Esophagus muscularis mucosa (tissue), 4 donors: ENCODE data around the gene NADSYN1. TPM values are rescaled to one million over a fixed set of nuclear protein-coding genes. Genes with fewer than 3 reads are reported as not detected.
"Not testable (repeated sequence)": the region's sequence is repeated elsewhere in the genome, so short reads cannot be mapped to it uniquely, and the experiment has no call there.

ENCODE experiments used
- DNase-seq: peaks from one replicate; pipeline ENCODE4 v3.0.0-alpha.2; 2017; ENCODE audit errors: extremely low spot score
- H3K27ac ChIP-seq, 4 donors: fragments of 200-600 bp; sonication (generic); replicated peaks in 1 of 4; 1 replicate in 3 of 4; 2 replicates in 1 of 4; pipeline ENCODE4 v1.5.1; 2016 to 2019; ENCODE audit warnings: mild to moderate bottlenecking in 1 of 4
- H3K27me3 ChIP-seq, 4 donors: fragments of 200-600 bp; sonication (generic); one replicate each; pipeline versions ENCODE4 v1.5.1 to v1.6.0; 2016 to 2019
- H3K36me3 ChIP-seq, 4 donors: fragments of 200-600 bp; sonication (generic); one replicate each; pipeline ENCODE4 v1.5.1; 2016 to 2019
- H3K4me1 ChIP-seq, 4 donors: fragments of 200-600 bp; sonication (generic); one replicate each; pipeline ENCODE4 v1.5.1; 2016 to 2019
- H3K4me3 ChIP-seq, 4 donors: fragments of 200-600 bp; sonication (generic); 1 replicate in 2 of 4; 2 replicates in 2 of 4; pipeline ENCODE4 v1.5.1; 2016 to 2019; ENCODE audit warnings: mild to moderate bottlenecking in 4 of 4, moderate library complexity in 1 of 4
- H3K9me3 ChIP-seq, 4 donors: fragments of 200-600 bp; sonication (generic); 1 replicate in 3 of 4; 2 replicates in 1 of 4; pipeline ENCODE4 v1.5.1; 2016 to 2019
- CTCF ChIP-seq, 3 experiments: fragments of 200-600 bp in 2 of 3; fragments of 450-650 bp in 1 of 3; sonication (generic) in 2 of 3; IDR thresholded peaks; one replicate each; pipeline ENCODE4 v1.5.1; 2017 to 2019; ENCODE audit warnings: antibody characterized with exemption in 3 of 3, mild to moderate bottlenecking in 2 of 3, moderate library complexity in 1 of 3
- EP300 ChIP-seq: sonication (generic); formaldehyde crosslinking; IDR thresholded peaks from one replicate; pipeline ENCODE4 v1.6.1; 2017; ENCODE audit warnings: antibody characterized with exemption
- POLR2A ChIP-seq: fragments of 450-650 bp; IDR thresholded peaks from one replicate; pipeline ENCODE4 v1.6.1; 2017; ENCODE audit warnings: antibody characterized with exemption, moderate library complexity, mild to moderate bottlenecking, low read depth
- POLR2AphosphoS5 ChIP-seq, 2 donors: sonication (generic); formaldehyde crosslinking; IDR thresholded peaks; one replicate each; pipeline ENCODE4 v1.6.1; 2017; ENCODE audit warnings: antibody characterized with exemption in 2 of 2
- WGBS: methylation state at CpG from one replicate; pipeline ENCODE4 v1.1.5; 2018; 5-methylcytosine and 5-hydroxymethylcytosine counted together
- intact Hi-C: fragments of 100-400 bp; cut with DNase I; formaldehyde crosslinking; loops from one replicate; pipeline ENCODE4 v1.15.1; 2023
- total RNA-seq, 4 donors: library from RNA; depleted of rRNA; stranded (reverse); fragments of >200 nt; gene quantifications; one replicate each; pipeline versions ENCODE4 v1.1.0 to v1.2.1, GENCODE V29; 2016

The NADSYN1 gene
- total RNA-seq, 4 donors from 2014 or later, result 38.4 to 44.4 (median 42.2) TPM

- Histone ChIP-seq H3K9me3 (no peaks in the 10 kb centered on the region), H3K27ac (no peak overlapping the region), H3K4me1 (no peaks in the 10 kb centered on the region), H3K27me3 (no peaks in the 10 kb centered on the region), H3K4me3 (no peak overlapping the region), H3K36me3 (no peaks in the 10 kb centered on the region)
- DNase-seq, result no peak
- intact Hi-C loops, result no loop called here
- TF ChIP-seq CTCF (IDR thresholded peaks at IDR 0.05) (no peak), POLR2A (no peak), POLR2AphosphoS5 (IDR thresholded peaks at IDR 0.05) (no peak), EP300 (no peak)
- WGBS, result 92% methylated on average over 9 of the region's 9 CpGs
Measured at GRCh38 chr11:71535825-71536224, 82.8 kb downstream of the NADSYN1 start.

DNA sequence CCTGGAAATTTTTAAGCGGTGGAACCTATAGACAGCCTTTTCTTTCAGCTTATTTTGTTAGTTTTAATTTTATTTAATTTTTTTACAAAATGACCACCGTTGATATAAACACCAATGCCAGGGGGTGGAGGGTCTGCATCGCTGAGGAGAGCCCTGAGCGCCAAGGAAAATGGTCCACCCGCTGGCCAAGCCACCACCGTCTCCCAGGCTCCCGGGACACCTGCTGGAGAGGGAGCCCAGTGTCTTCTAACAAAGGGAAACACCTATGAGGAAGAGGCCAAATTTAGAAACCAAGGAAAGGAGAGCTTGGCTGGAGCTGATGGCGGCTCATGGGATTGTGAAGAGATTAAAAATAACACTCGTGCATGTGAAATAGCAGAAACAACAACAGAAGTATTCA lies 84.5 kb downstream of the NADSYN1 start:
- DNase-seq, result no peak
- WGBS, result 78% methylated on average over 9 of the region's 9 CpGs
- TF ChIP-seq POLR2AphosphoS5 (IDR thresholded peaks at IDR 0.05) (no peak), POLR2A (no peak), EP300 (no peak), CTCF (IDR thresholded peaks at IDR 0.05) (no peak)

DNA sequence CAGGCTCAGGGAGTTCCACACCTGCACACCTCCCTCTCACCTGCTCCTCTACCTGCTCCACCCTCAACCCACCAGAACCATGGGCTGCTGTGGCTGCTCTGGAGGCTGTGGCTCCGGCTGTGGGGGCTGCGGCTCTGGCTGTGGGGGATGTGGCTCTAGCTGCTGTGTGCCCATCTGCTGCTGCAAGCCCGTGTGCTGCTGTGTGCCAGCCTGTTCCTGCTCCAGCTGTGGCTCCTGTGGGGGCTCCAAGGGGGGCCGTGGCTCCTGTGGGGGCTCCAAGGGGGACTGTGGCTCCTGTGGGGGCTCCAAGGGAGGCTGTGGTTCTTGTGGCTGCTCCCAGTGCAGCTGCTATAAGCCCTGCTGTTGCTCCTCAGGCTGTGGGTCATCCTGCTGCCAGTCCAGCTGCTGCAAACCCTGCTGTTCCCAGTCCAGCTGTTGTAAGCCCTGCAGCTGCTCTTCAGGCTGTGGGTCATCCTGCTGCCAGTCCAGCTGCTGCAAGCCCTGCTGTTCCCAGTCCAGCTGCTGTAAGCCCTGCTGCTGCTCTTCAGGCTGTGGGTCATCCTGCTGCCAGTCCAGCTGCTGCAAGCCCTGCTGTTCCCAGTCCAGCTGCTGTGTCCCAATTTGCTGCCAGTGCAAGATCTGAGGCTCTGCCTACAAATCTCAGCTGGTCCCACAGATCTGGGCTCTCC lies 85.1 kb downstream of the NADSYN1 start, which contains the start of gene KRTAP5-8:
TSS of gene KRTAP5-8 (plus strand) at position 49 of the 689 bp plus-strand sequence. CDS start at position 80, 31 bp downstream.
- H3K4me3 ChIP-seq, H3K36me3 ChIP-seq, H3K27ac ChIP-seq, intact Hi-C loops, H3K9me3 ChIP-seq, H3K4me1 ChIP-seq, H3K27me3 ChIP-seq, DNase-seq: not testable (repeated sequence)
- WGBS, result no CpG with 5 or more reads among the region's 4 CpGs

More for the DNA sequence above, 84.5 kb downstream of the NADSYN1 start:
- Histone ChIP-seq H3K27ac (no peak overlapping the region), H3K36me3 (no peaks in the 10 kb centered on the region), H3K27me3 (no peaks in the 10 kb centered on the region), H3K4me3 (no peak overlapping the region), H3K9me3 (no peaks in the 10 kb centered on the region), H3K4me1 (no peaks in the 10 kb centered on the region)
- intact Hi-C loops, result no loop called here

DNA sequence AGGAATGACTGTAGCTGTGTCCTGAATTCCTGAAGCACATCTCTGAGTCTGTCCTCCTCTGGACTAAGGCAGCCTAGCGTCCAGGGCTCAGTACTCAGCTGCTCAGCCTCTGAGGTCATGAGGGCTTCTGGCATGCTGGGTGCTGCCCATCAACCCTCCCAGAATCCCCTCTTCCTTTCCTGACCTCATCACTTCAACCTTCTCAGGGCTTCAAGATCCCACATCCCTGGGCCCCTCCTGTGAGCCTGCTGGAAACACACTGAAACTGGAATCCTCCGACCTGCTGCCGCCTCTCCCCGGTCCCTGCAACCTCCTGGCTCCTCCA lies 85.6 kb downstream of the NADSYN1 start:
- H3K36me3 ChIP-seq, result no peaks in the 10 kb centered on the region
- H3K9me3 ChIP-seq, result no peaks in the 10 kb centered on the region
- no peak for DNase-seq
- TF ChIP-seq POLR2AphosphoS5 (IDR thresholded peaks at IDR 0.05) (no peak), POLR2A (no peak), CTCF (IDR thresholded peaks at IDR 0.05) (no peak), EP300 (no peak)
- 80% methylated on average over 4 of the region's 4 CpGs for WGBS
- intact Hi-C loops, result no loop called here
- no peaks in the 10 kb centered on the region for H3K4me1 ChIP-seq
- H3K4me3 ChIP-seq, result no peak overlapping the region
- no peak overlapping the region for H3K27ac ChIP-seq
- H3K27me3 ChIP-seq, result peaks cover 0 to 7% (median 0%) of the 10 kb centered on the region in 4 donors

- no peak overlapping the region for H3K27ac ChIP-seq
- no peak overlapping the region for H3K4me3 ChIP-seq
- no peaks in the 10 kb centered on the region for H3K9me3 ChIP-seq
- intact Hi-C loops, result no loop called here
- peaks cover 0 to 7% (median 0%) of the 10 kb centered on the region in 4 donors for H3K27me3 ChIP-seq
- TF ChIP-seq EP300 (no peak), POLR2AphosphoS5 (IDR thresholded peaks at IDR 0.05) (no peak), CTCF (IDR thresholded peaks at IDR 0.05) (no peak), POLR2A (no peak)
- H3K36me3 ChIP-seq, result no peaks in the 10 kb centered on the region
- DNase-seq, result no peak
- H3K4me1 ChIP-seq, result no peaks in the 10 kb centered on the region
- 85% methylated on average over 11 of the region's 11 CpGs for WGBS
Measured at GRCh38 chr11:71539017-71539416, 86.0 kb downstream of the NADSYN1 start.

- intact Hi-C loops, H3K27me3 ChIP-seq, H3K4me1 ChIP-seq, H3K4me3 ChIP-seq, H3K36me3 ChIP-seq, DNase-seq, H3K27ac ChIP-seq, H3K9me3 ChIP-seq: not testable (repeated sequence)
- WGBS, result 95% methylated on average over 11 of the region's 11 CpGs
Measured at GRCh38 chr11:71539971-71540370, 87.0 kb downstream of the NADSYN1 start.

GRCh38 chr11:71540521-71541304 lies 87.7 kb downstream of the NADSYN1 start:
- H3K36me3 ChIP-seq, DNase-seq, H3K9me3 ChIP-seq, H3K4me3 ChIP-seq, H3K27ac ChIP-seq, intact Hi-C loops, H3K4me1 ChIP-seq: not testable (repeated sequence)
- 91% methylated on average over 9 of the region's 9 CpGs for WGBS
- peaks cover 0 to 13% (median 0%) of the 10 kb centered on the region in 4 donors for H3K27me3 ChIP-seq
